Anterior cingulate cortex (tissue), 58 donors: ENCODE results near the gene CRISP3.

Experiments used
- DNase-seq, 58 donors: peaks; one replicate each; lab custom pipeline; 2025; lab: John Stamatoyannopoulos, UW

CRISP3 gene

GRCh38 chr6:49693512-49693911 is 50.7 kb downstream of the CRISP3 start:
- DNase-seq, result no peak

DNA sequence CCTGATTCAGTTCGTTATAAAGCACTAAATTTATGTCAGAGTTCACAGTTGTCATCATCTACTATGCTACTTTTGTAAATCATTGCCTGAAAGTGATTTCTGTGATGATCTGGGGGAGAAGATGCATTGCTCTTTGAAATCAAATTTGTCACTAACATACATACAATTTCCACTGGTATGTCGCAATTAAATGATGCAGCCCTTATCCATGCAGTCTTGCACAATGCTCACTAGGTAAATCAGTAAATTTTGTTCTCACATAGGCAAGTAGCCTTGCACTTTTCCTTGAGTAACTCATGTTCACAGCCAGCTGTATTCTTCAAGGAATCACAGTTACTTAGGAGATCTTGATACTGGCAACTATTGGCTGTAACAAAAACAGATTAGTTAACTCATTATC is 51.7 kb downstream of the CRISP3 start:
- DNase-seq, result no peak
